OCI-LY1 (cell line): ENCODE measurements around the gene ADAMTS18.

Source experiments
- CTCF ChIP-seq: fragments of 200-600 bp; sonication (generic), shearing (Covaris generic); IDR thresholded peaks from 2 replicates; pipeline ENCODE4 v1.5.1; 2017; ENCODE audit warnings: mild to moderate bottlenecking, antibody characterized with exemption, low read length, moderate library complexity, mixed read lengths
- EZH2 ChIP-seq: fragments of 200-600 bp; sonication (generic), shearing (Covaris generic); IDR thresholded peaks from 2 replicates; pipeline ENCODE4 v1.8.0; 2017; ENCODE audit warnings: borderline replicate concordance, mixed run types, mild to moderate bottlenecking, antibody characterized with exemption, low read length, moderate library complexity, mixed read lengths

- no peak for TF ChIP-seq CTCF
- no peak for TF ChIP-seq EZH2
These were observed 60.5 kb downstream of the ADAMTS18 start for GRCh38 chr16:77374384-77374783.
